AG10803 (cell line): ENCODE measurements around the gene MRPL41.

Experiments used
- DNase-seq: peaks from one replicate; pipeline ENCODE4 v3.0.0; 2010; ENCODE audit warnings: low read depth
- H3K4me3 ChIP-seq: 2 replicates; pipeline ENCODE4 v1.5.1; 2011; ENCODE audit warnings: mild to moderate bottlenecking, low read length, control low read depth
- TF ChIP-seq, protein P1 (sequence below): conservative IDR thresholded peaks from 2 replicates; pipeline ENCODE4 v1.5.1; 2011; ENCODE audit warnings: mild to moderate bottlenecking, low read length, control low read depth, inconsistent platforms

The MRPL41 gene

DNA sequence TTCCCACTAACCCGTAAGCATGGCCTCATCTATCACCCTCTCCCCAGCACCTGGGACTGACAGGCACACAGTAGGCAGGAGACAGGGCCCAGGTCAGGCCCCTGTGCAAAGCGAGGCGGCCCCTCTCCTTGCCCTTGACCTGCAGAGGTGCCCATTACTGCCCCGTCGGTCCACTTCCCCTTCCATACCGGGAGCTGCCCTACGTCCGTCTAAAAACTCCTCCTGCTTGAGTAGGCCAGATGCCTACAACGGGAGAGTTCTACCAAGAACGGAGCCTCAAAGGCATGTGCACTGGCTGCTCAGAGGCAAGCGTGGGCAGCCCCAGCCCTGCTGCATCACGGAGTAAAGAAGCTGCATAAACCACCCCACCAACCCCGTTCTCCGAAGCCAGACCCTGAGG is 31.7 kb downstream of the MRPL41 start:
- no peak overlapping the region for H3K4me3 ChIP-seq
- DNase-seq = no peak
- TF ChIP-seq, protein P1, sequence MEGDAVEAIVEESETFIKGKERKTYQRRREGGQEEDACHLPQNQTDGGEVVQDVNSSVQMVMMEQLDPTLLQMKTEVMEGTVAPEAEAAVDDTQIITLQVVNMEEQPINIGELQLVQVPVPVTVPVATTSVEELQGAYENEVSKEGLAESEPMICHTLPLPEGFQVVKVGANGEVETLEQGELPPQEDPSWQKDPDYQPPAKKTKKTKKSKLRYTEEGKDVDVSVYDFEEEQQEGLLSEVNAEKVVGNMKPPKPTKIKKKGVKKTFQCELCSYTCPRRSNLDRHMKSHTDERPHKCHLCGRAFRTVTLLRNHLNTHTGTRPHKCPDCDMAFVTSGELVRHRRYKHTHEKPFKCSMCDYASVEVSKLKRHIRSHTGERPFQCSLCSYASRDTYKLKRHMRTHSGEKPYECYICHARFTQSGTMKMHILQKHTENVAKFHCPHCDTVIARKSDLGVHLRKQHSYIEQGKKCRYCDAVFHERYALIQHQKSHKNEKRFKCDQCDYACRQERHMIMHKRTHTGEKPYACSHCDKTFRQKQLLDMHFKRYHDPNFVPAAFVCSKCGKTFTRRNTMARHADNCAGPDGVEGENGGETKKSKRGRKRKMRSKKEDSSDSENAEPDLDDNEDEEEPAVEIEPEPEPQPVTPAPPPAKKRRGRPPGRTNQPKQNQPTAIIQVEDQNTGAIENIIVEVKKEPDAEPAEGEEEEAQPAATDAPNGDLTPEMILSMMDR = no peak

DNA sequence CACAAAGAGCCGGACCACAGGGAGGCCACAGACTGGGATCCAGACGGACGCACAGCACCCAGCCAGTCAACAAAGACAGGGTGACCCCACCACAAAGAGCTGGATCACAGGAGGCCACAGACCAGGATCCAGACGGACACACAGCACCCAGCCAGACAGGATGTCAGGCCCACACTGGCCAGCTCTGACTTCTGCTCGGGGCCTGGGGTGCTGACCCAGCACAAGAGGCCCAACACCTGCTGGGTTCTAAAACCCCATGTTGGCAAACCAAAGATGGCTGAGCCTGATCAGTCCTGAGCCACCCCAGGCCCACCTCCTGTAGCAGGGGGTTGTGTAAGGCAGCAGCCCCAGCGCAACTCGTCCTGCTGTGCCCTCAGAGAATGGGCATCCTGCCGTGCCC is 32.3 kb downstream of the MRPL41 start:
- no peak overlapping the region for H3K4me3 ChIP-seq
- TF ChIP-seq, protein P1 = no peak
- no peak for DNase-seq

DNA sequence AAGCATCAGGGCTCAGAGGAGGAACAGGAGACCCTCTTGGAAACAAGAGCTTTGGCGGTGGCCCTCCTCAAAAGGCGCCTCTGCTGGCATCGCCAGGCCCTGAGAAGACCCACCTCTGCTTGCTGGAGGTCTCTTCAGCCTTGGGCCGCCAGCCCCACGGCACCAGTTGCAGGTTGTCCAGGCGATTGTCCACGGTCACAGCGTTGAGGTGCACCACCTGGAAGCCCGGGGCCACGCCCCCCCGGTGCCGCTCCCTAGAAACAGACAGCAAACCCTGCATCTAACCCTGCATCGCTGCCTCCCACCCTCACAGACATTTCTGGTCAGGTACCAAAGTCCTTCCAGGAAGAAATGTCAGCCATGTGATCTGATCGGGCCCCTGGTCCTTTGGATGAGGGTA is 35.2 kb downstream of the MRPL41 start:
- DNase-seq = no peak
- no peak overlapping the region for H3K4me3 ChIP-seq
- TF ChIP-seq, protein P1 = no peak

DNA sequence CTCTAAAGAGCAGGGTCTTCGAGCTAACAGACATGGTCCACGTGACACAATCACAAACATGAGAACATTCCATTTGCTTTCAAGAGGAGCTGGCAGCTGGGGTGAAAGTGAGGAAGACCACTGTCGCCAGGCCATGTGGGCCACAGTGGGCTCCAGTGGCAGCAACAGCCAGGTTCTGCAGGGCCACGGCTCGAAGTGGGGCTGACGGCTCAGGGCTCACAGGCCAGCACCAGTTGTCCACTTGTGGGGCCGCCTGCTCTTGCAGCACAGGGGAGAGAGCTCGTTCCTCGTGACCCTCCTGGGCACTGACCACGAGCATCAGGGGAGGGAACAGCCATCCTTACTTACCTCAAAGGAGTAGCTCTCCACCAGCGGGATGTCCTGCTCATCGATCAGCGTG is 36.6 kb downstream of the MRPL41 start:
- no peak overlapping the region for H3K4me3 ChIP-seq
- TF ChIP-seq, protein P1 = no peak
- no peak for DNase-seq

DNA sequence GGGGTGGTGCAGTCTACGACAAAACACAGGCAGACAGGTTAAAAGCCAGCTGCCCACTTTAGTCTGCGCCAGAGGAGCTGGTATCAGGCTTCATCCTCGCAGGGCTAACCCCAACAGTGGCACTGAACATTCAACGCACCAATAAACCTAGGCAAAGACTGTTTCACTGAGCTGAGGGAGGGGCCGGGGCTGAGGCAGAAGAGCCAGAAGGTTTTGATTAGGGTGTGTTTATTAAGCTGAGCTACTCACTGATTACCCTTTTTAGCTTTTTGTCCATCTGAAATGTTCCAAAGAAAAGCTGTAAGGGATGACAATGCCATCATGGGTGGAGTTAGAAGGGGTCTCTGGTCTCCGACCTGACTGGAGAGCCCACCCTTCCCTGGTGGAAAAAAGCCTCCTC is 37.2 kb downstream of the MRPL41 start:
- no peak for DNase-seq
- TF ChIP-seq, protein P1 = no peak
- peak overlapping the region; percentile 71 for H3K4me3 ChIP-seq

DNA sequence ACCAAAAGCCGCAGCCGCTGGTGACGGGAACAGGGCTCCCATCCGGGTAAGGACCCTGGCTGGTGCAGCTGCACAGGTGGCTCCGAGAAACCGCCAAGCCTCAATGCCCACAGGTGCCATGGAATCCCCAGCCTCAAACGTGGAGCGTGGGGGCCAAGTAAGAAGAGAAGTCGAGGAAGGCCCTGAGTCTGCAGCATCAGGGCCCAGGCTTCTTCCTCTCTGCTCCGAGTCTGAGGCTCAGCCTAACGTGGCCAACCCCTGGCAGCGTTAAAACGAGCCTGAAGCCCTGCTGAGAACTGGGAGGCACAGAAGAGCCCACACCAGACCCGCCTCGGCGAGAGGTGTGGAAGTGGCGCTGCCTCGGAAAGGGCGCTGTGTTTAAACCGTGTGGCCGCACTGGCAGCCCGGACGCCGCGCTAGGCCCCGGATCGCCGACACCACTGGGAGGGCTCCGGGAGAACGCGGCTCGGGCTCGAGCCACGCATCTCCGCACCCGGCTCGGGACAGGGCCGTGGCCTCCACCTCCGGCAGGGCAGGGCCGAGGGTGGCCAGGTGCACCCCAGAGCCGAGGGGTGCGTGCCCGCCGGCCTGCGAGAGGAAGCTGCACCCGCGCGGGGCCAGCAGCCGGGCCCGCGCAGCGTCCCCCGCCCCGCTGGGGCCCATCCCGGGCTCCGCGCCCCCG is 37.9 kb downstream of the MRPL41 start:
- DNase-seq = no peak
- TF ChIP-seq, protein P1 = no peak
- peak overlapping the region; percentile 71 for H3K4me3 ChIP-seq

DNA sequence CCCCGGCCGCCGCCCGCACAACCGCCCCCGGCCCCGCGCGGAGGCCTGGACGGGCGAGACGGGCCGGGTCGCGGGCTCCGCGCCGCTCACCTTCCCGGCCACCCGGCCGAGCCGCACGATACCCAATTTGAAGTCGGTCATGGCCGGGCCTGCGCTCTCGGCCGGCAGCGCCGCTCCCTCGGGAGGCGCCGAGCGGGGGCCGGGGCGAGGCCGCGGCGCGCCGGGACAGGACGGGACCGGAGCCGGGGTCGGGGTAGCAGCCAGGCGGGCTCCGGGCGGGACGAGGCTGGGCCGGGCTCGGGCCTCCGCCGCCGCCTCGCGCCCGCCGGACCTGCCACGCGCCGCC is 38.4 kb downstream of the MRPL41 start:
- H3K4me3 ChIP-seq = peak overlapping the region; percentile 71
- no peak for DNase-seq
- TF ChIP-seq, protein P1 = no peak
